ENCODE data around the gene ZACN.

ZACN gene

GRCh38 chr17:76086384-76086783 is 7.4 kb downstream of the ZACN start:
- TF ChIP-seq, protein P1, sequence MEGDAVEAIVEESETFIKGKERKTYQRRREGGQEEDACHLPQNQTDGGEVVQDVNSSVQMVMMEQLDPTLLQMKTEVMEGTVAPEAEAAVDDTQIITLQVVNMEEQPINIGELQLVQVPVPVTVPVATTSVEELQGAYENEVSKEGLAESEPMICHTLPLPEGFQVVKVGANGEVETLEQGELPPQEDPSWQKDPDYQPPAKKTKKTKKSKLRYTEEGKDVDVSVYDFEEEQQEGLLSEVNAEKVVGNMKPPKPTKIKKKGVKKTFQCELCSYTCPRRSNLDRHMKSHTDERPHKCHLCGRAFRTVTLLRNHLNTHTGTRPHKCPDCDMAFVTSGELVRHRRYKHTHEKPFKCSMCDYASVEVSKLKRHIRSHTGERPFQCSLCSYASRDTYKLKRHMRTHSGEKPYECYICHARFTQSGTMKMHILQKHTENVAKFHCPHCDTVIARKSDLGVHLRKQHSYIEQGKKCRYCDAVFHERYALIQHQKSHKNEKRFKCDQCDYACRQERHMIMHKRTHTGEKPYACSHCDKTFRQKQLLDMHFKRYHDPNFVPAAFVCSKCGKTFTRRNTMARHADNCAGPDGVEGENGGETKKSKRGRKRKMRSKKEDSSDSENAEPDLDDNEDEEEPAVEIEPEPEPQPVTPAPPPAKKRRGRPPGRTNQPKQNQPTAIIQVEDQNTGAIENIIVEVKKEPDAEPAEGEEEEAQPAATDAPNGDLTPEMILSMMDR (IDR thresholded peaks at IDR 0.05; ENCODE audit: low read depth, low read length) = no peak
- H3K4me3 ChIP-seq (ENCODE audit: low read depth, low read length) = no peak overlapping the region

- TF ChIP-seq, protein P1 (IDR thresholded peaks at IDR 0.05; ENCODE audit: low read depth, low read length) = no peak
- no peak overlapping the region for H3K4me3 ChIP-seq (ENCODE audit: low read depth, low read length)
Observed at GRCh38 chr17:76087531-76087930, 8.5 kb downstream of the ZACN start.

DNA sequence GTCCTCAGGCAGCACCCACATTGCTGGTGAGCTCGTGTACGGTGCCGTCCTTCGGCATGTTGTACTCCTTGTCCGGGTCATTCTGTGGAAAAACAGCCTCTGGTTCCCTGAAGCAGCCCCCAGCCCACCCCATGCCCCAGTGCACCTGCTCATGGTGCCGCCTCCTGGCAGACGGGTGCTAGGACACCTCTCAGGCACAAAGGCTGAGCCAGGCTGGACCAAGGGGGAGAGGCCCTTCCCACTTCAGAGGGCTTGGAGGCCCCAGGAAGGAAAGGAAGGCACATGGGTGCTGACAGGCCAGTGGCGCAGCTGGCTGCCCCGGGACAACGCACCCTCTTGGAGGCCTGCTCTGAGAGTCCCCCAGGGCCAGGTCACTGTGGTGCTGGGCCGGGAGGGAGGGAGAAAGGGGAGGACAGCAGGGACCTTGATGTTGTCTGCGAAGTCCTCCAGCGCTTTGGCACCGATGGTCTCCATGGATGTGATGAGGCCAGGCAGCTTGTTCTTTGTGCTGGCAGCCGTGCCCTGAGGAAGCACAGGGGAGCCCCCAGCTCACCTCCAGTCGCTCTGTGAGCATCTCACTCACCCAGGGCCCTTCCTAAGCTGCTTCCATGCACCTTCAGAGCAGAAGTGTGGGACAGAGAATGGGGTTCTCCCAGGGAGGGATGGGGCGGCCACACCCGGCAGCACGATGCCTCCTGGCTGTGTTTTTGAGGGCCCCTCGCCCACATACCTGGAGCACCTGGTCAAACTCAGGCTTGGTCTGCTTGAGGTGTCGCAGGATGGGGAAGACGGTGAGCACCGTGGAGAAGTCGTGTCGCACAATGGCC is 9.3 kb downstream of the ZACN start:
- no peak overlapping the region for H3K4me3 ChIP-seq (ENCODE audit: low read depth, low read length)
- TF ChIP-seq, protein P1 (IDR thresholded peaks at IDR 0.05; ENCODE audit: low read depth, low read length) = no peak

- TF ChIP-seq, protein P1 (IDR thresholded peaks at IDR 0.05; ENCODE audit: low read depth, low read length) = no peak
- no peak overlapping the region for H3K4me3 ChIP-seq (ENCODE audit: low read depth, low read length)
Observed at GRCh38 chr17:76088868-76089576, 10.0 kb downstream of the ZACN start.

- TF ChIP-seq, protein P1 (IDR thresholded peaks at IDR 0.05; ENCODE audit: low read depth, low read length) = no peak
- H3K4me3 ChIP-seq (ENCODE audit: low read depth, low read length) = no peak overlapping the region
Observed at GRCh38 chr17:76089680-76090516, 10.9 kb downstream of the ZACN start.

GRCh38 chr17:76090517-76091129 is 11.6 kb downstream of the ZACN start:
- TF ChIP-seq, protein P1 (IDR thresholded peaks at IDR 0.05; ENCODE audit: low read depth, low read length) = no peak
- no peak overlapping the region for H3K4me3 ChIP-seq (ENCODE audit: low read depth, low read length)
